Hematopoietic multipotent progenitor cell treated with erythropoietin and hydrocortisone succinate and interleukin-3 and kit ligand, for 6 days (in vitro differentiated cells): ENCODE data around the gene PLEKHA1.

Experiments
- DNase-seq: peaks from one replicate; pipeline ENCODE4 v3.0.0-alpha.2; 2015

The PLEKHA1 gene

GRCh38 chr10:122379537-122379936 lies 5.0 kb downstream of the PLEKHA1 start:
- no peak for DNase-seq

DNA sequence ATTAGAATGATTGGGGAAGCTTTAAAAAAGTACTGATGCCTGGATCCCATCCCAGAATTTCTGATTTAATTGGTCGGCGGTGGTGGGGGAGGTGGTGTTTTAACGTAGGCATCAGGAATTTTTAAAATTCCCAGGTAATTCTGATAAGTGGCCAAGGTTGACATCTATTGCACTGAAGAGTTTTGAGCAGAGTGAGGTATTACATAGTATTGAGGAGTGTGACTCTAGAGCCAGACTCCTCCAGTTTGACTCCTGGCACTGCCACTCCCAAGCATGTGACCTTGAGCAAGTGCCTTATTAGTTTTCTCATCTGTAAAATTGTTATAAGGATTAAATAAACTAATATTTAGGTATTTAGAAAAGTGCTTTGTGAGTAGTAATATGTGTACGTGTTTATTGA lies 6.2 kb downstream of the PLEKHA1 start:
- DNase-seq: no peak

- DNase-seq: no peak
These were observed 7.2 kb downstream of the PLEKHA1 start for GRCh38 chr10:122381680-122382079.

DNA sequence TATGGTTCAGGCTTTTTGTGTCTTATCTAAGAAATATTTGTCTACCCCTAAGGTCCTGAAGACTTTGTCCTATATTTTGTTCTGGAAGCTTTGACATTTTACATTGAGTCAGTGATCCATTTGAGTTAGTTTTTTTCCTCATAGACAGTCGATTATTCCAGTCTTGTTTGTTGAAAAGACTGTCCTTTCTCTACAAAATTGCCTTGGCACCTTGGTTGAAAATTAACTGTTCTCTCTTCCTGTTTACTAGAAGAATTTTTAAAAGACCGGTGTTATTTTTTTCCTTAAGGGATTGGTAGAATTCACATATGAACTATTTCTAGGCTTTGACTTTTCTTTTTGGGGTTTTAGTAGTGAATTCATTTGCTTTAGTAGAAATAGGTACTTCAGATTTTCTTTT lies 12.0 kb downstream of the PLEKHA1 start:
- DNase-seq: no peak

GRCh38 chr10:122387572-122387971 lies 13.1 kb downstream of the PLEKHA1 start:
- no peak for DNase-seq

DNA sequence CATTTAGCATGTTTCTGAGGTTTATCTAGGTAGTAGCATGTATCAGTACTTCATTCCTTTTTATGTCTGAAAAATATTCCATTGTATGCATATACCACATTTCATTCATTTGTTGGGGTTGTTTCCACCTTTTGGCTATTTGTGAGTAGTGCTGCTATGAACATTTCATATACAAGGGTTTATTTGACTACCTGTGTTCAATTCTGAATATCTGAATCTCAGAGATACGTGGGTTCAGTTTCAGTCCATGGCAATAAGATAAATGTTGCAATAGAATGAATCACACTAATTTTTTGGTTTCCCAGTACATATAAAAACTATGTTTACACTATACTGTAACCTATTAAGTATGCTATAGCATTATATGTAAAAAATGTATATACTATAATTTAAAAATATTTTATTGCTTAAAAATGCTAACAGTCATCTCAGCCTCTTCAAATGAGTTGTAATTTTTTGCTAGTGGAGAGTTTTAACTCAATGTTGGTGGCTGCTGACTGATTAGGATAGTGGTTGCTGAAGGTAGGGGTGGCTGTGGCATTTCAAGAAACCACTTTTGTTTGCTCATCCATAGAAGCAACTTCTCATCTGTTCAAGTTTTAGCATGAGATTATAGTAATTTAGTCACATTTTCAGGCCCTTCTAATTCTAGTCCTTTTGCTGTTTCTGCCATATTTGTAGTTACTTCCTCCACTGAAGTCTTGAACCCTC lies 13.9 kb downstream of the PLEKHA1 start:
- no peak for DNase-seq

- DNase-seq: no peak
These were observed 15.8 kb downstream of the PLEKHA1 start for GRCh38 chr10:122390271-122390670.

DNA sequence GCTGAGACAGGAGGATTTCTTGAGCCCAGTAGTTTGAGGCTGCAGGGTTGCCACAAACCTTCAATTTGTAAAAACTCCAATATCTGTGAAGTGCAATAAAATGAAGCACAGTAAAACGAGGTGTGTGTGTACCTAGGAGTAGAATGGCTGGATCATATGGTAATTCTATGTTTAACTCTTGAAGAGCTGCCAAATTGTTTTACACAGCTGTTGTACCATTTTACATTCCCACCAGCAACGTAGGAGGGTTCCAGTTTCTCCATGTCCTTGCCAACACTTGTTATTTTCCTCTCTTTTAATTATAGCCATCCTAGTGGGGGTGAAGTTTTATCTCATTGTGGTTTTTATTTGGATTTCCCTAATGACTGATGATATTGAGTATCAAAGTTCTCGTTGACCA lies 16.2 kb downstream of the PLEKHA1 start:
- DNase-seq: no peak

DNA sequence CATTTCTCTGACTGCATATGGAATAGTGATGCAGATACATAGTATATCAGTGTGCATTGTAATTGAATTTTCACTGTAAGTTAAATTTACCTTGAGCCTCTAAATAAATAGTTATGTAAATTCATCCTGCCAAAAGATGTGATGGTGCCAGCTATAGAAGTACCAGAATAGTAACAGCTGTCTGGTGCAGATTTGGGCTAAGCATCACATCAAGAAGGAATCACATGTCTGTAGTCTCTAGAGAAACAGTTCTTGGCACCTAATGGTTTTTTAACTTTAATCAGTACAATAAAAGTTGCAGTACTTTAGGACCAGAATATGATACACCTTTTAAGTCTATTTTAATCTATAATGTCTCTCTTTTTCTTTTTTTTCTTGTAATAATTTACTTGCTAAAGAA lies 17.4 kb downstream of the PLEKHA1 start:
- no peak for DNase-seq

DNA sequence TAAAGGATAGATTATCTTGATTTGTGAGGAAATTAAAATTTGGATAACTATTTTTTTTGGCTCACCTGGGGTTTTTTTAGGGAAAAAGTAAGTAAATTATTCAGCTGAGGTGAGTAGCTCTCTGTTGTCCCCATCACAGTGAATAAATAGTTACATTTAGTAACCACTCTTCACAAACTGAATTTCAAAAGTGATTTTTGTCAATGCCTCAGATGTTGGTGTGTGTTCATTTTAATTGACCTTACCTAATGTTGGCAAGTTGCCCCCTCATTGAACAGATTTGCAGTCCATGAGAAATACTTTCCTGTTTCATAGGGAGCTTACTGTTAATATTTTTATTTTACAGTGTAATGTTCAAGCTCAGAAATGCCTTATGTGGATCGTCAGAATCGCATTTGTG lies 18.3 kb downstream of the PLEKHA1 start:
- no peak for DNase-seq

DNA sequence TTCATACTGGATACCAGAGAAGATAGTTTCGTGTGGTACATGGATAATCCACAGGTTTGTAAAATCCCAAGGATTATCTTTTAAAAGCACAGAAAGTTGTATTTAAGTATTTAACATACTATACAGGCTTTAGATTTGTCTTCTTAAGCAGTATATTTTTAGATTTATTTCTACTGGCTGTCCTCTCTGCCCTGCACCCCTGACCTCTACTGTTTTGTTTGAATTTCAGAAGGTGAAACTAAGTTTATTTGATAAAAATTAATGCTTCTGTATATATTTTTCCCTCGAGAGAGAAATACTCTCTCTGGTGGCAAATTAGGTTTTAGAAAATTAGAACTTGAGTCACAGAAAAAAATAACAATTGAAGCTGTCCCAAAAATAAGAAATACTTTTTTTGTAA lies 18.8 kb downstream of the PLEKHA1 start:
- no peak for DNase-seq

- no peak for DNase-seq
These were observed 28.1 kb downstream of the PLEKHA1 start for GRCh38 chr10:122402548-122403131.

DNA sequence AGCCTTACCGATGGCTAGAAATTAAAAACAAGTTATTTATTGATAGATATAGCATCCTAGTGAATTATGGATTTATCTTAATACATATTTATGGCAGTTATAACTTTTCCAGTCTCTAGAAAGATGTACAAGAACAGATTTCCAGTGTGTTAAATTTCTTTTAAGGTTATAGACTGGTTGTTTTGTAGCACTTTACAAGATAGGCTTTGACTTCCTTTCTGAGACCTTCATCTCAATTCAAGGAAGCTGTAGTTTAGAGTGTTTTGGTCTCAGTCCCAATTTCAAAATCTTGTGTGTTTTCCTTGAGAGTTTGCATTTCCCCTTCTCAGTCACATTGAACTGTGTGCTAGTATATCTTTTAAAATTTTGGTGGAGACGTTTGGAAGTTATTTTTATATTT lies 30.1 kb downstream of the PLEKHA1 start:
- DNase-seq: no peak

GRCh38 chr10:122407375-122408125 lies 33.0 kb downstream of the PLEKHA1 start:
- DNase-seq: no peak

- no peak for DNase-seq
These were observed 38.8 kb downstream of the PLEKHA1 start for GRCh38 chr10:122413327-122413726.

DNA sequence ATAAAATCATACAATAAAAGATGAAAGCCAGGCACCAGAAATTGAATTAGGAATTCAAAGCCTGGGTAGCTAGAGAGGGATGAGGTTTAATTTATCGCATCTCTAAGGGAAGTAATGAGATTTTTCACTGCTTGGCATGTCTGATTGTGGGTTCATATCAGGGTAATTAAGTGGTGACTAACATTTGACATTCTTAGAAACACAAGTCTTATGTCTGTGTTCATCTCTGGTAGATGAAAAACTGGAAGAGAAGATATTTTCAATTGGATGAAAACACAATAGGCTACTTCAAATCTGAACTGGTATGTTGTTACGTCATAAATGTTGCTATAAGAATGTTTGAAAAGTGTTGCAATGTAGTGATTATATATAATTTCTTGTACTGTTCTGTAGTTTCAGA lies 43.2 kb downstream of the PLEKHA1 start:
- no peak for DNase-seq

DNA sequence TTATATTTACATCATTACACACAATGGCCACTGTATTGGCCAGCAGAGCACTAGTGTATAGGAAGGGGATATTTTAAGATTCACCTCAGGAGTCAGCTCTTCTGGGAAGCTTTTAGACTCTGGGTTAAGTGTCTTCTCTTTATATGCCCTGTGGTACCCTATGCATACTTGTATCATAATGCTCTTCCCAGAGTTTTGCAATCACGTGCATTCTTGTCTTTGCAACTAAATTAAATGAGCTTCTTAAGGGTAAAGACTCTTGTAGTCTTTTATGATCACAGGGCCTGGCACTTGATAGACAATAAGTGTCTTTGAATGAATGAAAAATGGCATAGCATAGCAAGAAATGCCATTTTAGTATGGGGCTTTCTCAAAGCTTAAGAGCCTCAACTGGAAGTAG lies 44.5 kb downstream of the PLEKHA1 start:
- no peak for DNase-seq

DNA sequence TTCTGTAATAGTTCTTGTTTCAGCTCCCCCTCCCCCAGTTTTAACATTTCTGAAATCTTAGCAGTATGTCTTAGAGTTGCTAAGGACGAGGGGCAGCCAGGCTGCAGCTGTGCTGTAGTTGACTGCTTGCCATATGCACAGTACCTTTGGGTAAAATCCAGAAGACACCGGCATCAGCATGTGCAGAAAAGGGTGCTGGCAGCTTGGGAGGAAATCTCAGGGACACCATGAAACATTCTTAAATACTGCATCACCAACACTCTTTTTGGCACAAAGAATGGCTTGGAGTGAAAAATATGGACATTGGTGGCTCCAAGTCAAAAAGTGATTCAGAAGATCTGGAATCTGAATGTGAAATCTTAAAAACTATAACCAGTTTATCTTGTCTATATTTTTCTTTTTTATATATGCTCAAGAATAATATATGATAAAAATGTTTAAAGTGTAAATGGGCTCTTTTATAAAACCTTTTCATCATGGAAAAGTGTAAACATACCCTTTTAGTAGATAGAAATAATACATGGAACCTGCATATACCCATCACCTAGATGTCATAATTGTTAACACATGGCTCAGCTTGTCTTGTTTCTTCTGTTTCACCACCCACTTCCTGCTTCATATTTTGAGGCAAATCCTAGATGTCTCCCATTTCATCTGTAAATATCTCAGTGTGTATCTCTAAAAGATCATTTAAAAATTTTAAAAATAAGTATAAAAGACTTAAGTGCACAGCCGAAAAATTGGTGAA lies 45.5 kb downstream of the PLEKHA1 start:
- no peak for DNase-seq

DNA sequence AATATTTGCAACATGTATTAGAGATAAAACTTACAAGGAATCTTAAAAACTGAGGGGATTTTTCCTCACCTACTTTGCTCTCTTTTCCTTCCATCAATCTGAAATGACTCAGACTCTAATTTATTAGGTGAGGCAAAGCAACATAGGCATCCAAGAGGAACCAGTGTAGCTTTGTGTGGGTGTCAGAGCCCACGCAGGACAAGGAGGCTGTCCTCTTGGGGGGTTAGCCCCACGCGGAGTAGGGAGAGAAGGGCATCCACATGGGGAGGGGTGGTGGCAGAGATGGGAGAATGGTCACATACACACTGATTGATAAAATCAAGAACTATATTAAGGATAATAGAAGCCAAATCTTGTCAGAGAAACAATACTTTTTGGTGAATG lies 46.1 kb downstream of the PLEKHA1 start:
- DNase-seq: no peak

DNA sequence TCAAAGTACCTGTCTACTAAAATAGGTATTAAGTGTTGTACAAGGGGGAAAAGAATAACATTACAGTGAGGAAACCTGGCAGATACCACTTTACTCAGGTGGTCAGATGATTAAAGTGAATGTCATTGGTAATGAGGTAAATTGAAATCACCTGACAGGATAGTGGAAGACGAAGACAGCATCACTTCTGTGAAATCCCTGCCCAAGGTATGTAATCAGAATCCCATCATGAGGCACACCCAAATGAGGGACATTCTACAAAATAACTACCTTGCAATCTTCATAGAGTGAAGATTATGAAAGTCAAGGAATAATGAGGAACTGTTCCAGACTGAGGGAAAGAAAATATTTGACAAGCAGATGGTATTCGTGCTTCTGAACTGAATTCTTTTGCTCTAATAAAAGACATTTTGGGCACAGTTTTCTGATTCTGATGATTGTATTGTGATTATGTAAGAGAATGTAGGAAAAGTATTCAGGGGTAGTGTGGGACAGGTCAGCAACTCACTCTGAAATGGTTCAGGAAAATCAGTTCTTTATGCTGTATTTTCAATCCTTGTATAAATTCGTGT lies 46.6 kb downstream of the PLEKHA1 start:
- no peak for DNase-seq

GRCh38 chr10:122421742-122422141 lies 47.2 kb downstream of the PLEKHA1 start:
- DNase-seq: no peak

GRCh38 chr10:122422266-122422989 lies 47.9 kb downstream of the PLEKHA1 start:
- DNase-seq: no peak

- DNase-seq: no peak
These were observed 49.6 kb downstream of the PLEKHA1 start for GRCh38 chr10:122424059-122424458.
